ENCODE data around the gene HBP1.
"Not testable (repeated sequence)": the region's sequence is repeated elsewhere in the genome, so short reads cannot be mapped to it uniquely, and the experiment has no call there.

HBP1 gene

GRCh38 chr7:107187774-107188173 lies 19.0 kb downstream of the HBP1 start:
- no peak for DNase-seq

GRCh38 chr7:107190090-107190489 lies 21.3 kb downstream of the HBP1 start:
- no peak for DNase-seq

GRCh38 chr7:107194052-107194451 lies 25.2 kb downstream of the HBP1 start:
- no peak for DNase-seq

GRCh38 chr7:107196834-107197610 lies 28.2 kb downstream of the HBP1 start:
- DNase-seq = no peak

GRCh38 chr7:107201795-107202450 lies 33.1 kb downstream of the HBP1 start:
- DNase-seq = peak; percentile 22

- DNase-seq = no peak
Observed at GRCh38 chr7:107203607-107204006, 34.8 kb downstream of the HBP1 start.

GRCh38 chr7:107206136-107206535 lies 37.3 kb downstream of the HBP1 start:
- DNase-seq = no peak

GRCh38 chr7:107206706-107207105 lies 37.9 kb downstream of the HBP1 start:
- no peak for DNase-seq

GRCh38 chr7:107207459-107207858 lies 38.7 kb downstream of the HBP1 start:
- DNase-seq = no peak

- peak; percentile 13 for DNase-seq
Observed at GRCh38 chr7:107208024-107208521, 39.3 kb downstream of the HBP1 start.

GRCh38 chr7:107208563-107208962 lies 39.8 kb downstream of the HBP1 start:
- no peak for DNase-seq

- no peak for DNase-seq
Observed at GRCh38 chr7:107209565-107209964, 40.8 kb downstream of the HBP1 start.

GRCh38 chr7:107210400-107210799 lies 41.6 kb downstream of the HBP1 start:
- DNase-seq = no peak

- no peak for DNase-seq
Observed at GRCh38 chr7:107212725-107213124, 43.9 kb downstream of the HBP1 start.

GRCh38 chr7:107213193-107213788 lies 44.5 kb downstream of the HBP1 start:
- no peak for DNase-seq

GRCh38 chr7:107213945-107214344 lies 45.1 kb downstream of the HBP1 start:
- DNase-seq = no peak

- DNase-seq = no peak
Observed at GRCh38 chr7:107219563-107220244, 50.9 kb downstream of the HBP1 start.

GRCh38 chr7:107220356-107220755 lies 51.6 kb downstream of the HBP1 start:
- no peak for DNase-seq

- DNase-seq = not testable (repeated sequence)
Observed at GRCh38 chr7:107220806-107221205, 52.0 kb downstream of the HBP1 start.

- DNase-seq = no peak
Observed at GRCh38 chr7:107224374-107225223, 55.8 kb downstream of the HBP1 start.

- no peak for DNase-seq
Observed at GRCh38 chr7:107228291-107228690, 59.5 kb downstream of the HBP1 start.

- DNase-seq = peak; percentile 53
Observed at GRCh38 chr7:107230334-107230733, 61.5 kb downstream of the HBP1 start.

All from fibroblast of skin of right biceps (primary cell).